Adrenal gland (tissue), 12 donors: ENCODE results near the gene PTPRC. TPM values are rescaled to one million over a fixed set of nuclear protein-coding genes. Genes with fewer than 3 reads are reported as not detected.

Source experiments
- DNase-seq, 7 donors: peaks; one replicate each; pipeline ENCODE4 v3.0.0-alpha.2; 2019 to 2020
- H3K27ac ChIP-seq, 5 donors: fragments of 200-600 bp; sonication (generic) in 4 of 5; 1 replicate in 3 of 5; 2 replicates in 2 of 5; pipeline versions ENCODE4 v1.5.1 to v1.8.0; 2016 to 2020; ENCODE audit warnings: mild to moderate bottlenecking in 1 of 5
- H3K27me3 ChIP-seq: fragments of 200-600 bp; 2 replicates; pipeline ENCODE4 v1.8.0; 2021
- H3K36me3 ChIP-seq, 2 donors: fragments of 200-600 bp; replicated peaks in 1 of 2; 1 replicate in 1 of 2; 2 replicates in 1 of 2; pipeline versions ENCODE4 v1.5.1 to v1.8.0; 2018 to 2022
- H3K4me1 ChIP-seq, 2 donors: fragments of 200-600 bp; replicated peaks in 1 of 2; 1 replicate in 1 of 2; 2 replicates in 1 of 2; pipeline versions ENCODE4 v1.5.1 to v1.8.0; 2018 to 2021
- H3K4me3 ChIP-seq, 4 donors: fragments of 200-600 bp; sonication (generic) in 3 of 4; one replicate each; pipeline ENCODE4 v1.5.1; 2016 to 2018
- H3K9me3 ChIP-seq, 3 donors: fragments of 200-600 bp; sonication (generic) in 1 of 3; replicated peaks in 1 of 3; 1 replicate in 2 of 3; 2 replicates in 1 of 3; pipeline versions ENCODE4 v1.5.1 to v1.8.0; 2016 to 2021
- POLR2A ChIP-seq, 2 donors: fragments of 450-650 bp; IDR thresholded peaks; one replicate each; pipeline ENCODE4 v1.6.1; 2017; ENCODE audit warnings: antibody characterized with exemption in 2 of 2, mild to moderate bottlenecking in 2 of 2, moderate library complexity in 1 of 2
- WGBS, 4 donors: extraction: QIAGEN DNeasy Blood & Tissue Kit in 2 of 4; methylation state at CpG; one replicate each; pipeline versions ENCODE4 v1.1.5 to v1.1.7; 2013 to 2017; 5-methylcytosine and 5-hydroxymethylcytosine counted together
- intact Hi-C, 2 donors: fragments of 100-400 bp; cut with DNase I; formaldehyde crosslinking; loops; one replicate each; pipeline versions ENCODE4 v1.14.1 to v1.15.0; 2022 to 2023
- polyA plus RNA-seq, 3 donors: library from polyadenylated mRNA; stranded (reverse); fragments of 200-250 nt in 2 of 3; fragments of 350-450 nt in 1 of 3; fragmentation: Illumina TruSeq in 1 of 3; extraction: RNeasy Lipid Tissue Mini Kit (QIAGEN cat#74804) in 1 of 3; gene quantifications; one replicate each; pipeline ENCODE4 v1.2.3, GENCODE V29; 2013 to 2014
- total RNA-seq, 9 donors: library from RNA; depleted of rRNA in 4 of 9; stranded (reverse); fragments of >200 nt in 4 of 9; fragments of 120-200 nt in 1 of 9; fragmentation: NEBNext Ultra II Directional in 1 of 9; extraction: Animal tissue kit (Norgen Biotek cat#: 25700) in 1 of 9; gene quantifications; one replicate each; pipeline versions ENCODE4 v1.1.0 to v1.2.4, GENCODE V29; 2013 to 2023
- TF ChIP-seq, protein P1 (sequence below), 6 experiments: fragments of 450-650 bp in 4 of 6; fragments of 200-600 bp in 2 of 6; sonication (generic) in 1 of 6; IDR thresholded peaks; 1 replicate in 5 of 6; 2 replicates in 1 of 6; pipeline versions ENCODE4 v1.5.1 to v1.8.0; 2016 to 2021; ENCODE audit warnings: antibody characterized with exemption in 6 of 6, mild to moderate bottlenecking in 2 of 6, moderate library complexity in 1 of 6
- donor health status: healthy with polysubstance abuse.
- donor health status: Bipolar disorder and iron deficiency.
- donor health status: DM: yes; HTN: yes; CAD: no.
- donor health status: DM: no; HTN: no; CAD: no.
- donor health status: DM: no; HTN: no; CAD: no.
- donor health status: DM: yes; HTN: yes; CAD: no.

Gene PTPRC
- total and polyA plus RNA-seq, 12 donors: 2.5 to 33.0 (median 15.2) TPM

- Histone ChIP-seq H3K4me3 (no peak overlapping the region), H3K27ac (no peak overlapping the region), H3K27me3 (no peaks in the 10 kb centered on the region), H3K4me1 (no peaks in the 10 kb centered on the region), H3K9me3 (no peaks in the 10 kb centered on the region), H3K36me3 (no peaks in the 10 kb centered on the region)
- no peak for DNase-seq
- WGBS, 4 donors: 63 to 90% (median 89%) methylated on average over 2 of the region's 2 CpGs
- TF ChIP-seq, protein P1, sequence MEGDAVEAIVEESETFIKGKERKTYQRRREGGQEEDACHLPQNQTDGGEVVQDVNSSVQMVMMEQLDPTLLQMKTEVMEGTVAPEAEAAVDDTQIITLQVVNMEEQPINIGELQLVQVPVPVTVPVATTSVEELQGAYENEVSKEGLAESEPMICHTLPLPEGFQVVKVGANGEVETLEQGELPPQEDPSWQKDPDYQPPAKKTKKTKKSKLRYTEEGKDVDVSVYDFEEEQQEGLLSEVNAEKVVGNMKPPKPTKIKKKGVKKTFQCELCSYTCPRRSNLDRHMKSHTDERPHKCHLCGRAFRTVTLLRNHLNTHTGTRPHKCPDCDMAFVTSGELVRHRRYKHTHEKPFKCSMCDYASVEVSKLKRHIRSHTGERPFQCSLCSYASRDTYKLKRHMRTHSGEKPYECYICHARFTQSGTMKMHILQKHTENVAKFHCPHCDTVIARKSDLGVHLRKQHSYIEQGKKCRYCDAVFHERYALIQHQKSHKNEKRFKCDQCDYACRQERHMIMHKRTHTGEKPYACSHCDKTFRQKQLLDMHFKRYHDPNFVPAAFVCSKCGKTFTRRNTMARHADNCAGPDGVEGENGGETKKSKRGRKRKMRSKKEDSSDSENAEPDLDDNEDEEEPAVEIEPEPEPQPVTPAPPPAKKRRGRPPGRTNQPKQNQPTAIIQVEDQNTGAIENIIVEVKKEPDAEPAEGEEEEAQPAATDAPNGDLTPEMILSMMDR (IDR thresholded peaks at IDR 0.05): no peak
- TF ChIP-seq POLR2A (IDR thresholded peaks at IDR 0.05): no peak
- intact Hi-C loops: no loop called here
Measured at GRCh38 chr1:198669771-198670170, 30.9 kb downstream of the PTPRC start.

GRCh38 chr1:198671136-198671535 lies 32.3 kb downstream of the PTPRC start:
- no peak for DNase-seq
- Histone ChIP-seq H3K27me3 (no peaks in the 10 kb centered on the region), H3K36me3 (no peaks in the 10 kb centered on the region), H3K4me3 (no peak overlapping the region), H3K4me1 (no peaks in the 10 kb centered on the region), H3K27ac (no peak overlapping the region), H3K9me3 (no peaks in the 10 kb centered on the region)
- 32 to 61% (median 44%) methylated on average over 1 of the region's 1 CpG for WGBS, 4 donors
- intact Hi-C loops: no loop called here
- TF ChIP-seq POLR2A (IDR thresholded peaks at IDR 0.05): no peak
- TF ChIP-seq, protein P1 (IDR thresholded peaks at IDR 0.05): no peak

DNA sequence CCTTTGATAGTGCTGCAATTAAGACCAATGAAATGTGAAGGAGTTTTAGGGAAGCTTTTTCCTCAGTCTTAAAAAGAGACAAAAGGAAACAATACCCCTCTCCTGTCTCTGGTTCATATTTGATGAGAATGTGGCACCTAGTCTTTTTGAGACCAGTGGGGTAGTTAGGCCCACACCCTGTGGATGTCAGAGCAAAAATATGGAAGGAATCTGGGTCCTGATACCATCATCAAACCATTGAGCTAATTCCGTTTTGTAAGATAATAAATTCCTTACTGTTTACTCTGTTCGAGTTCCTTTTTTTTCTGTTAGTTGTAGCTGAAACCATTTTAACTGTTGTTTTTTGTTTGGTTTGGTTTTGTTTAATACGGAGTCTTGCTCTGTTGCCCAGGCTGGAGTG lies 33.3 kb downstream of the PTPRC start:
- Histone ChIP-seq H3K27me3 (no peaks in the 10 kb centered on the region), H3K36me3 (no peaks in the 10 kb centered on the region), H3K9me3 (no peaks in the 10 kb centered on the region), H3K27ac (no peak overlapping the region), H3K4me3 (no peak overlapping the region), H3K4me1 (no peaks in the 10 kb centered on the region)
- 55 to 79% (median 72%) methylated on average over 3 of the region's 3 CpGs for WGBS, 4 donors
- intact Hi-C loops: no loop called here
- no peak for DNase-seq
- TF ChIP-seq, protein P1 (IDR thresholded peaks at IDR 0.05): no peak
- no peak for TF ChIP-seq POLR2A (IDR thresholded peaks at IDR 0.05)

DNA sequence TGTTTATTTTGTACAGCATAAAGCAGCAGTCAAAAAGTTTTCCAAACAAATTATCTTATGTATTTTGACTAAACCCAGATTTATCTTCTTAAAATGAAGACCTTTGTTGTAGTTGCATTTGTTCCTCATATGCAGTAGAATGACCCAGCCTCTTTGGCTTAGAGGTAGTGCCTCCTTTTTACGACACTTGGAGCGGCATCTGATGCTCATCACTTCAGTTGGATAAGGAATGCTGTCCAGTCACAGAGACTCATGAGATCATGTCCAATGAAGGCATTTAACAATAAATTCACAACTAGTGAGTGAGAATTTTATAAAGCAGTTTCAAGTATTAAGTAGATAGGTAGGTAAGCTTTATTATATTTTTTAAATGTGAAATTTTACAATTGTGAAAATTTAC lies 35.2 kb downstream of the PTPRC start:
- Histone ChIP-seq H3K27ac (no peak overlapping the region), H3K27me3 (no peaks in the 10 kb centered on the region), H3K9me3 (no peaks in the 10 kb centered on the region), H3K36me3 (no peaks in the 10 kb centered on the region), H3K4me1 (no peaks in the 10 kb centered on the region), H3K4me3 (no peak overlapping the region)
- 87 to 96% (median 94%) methylated on average over 2 of the region's 2 CpGs for WGBS, 4 donors
- intact Hi-C loops: no loop called here
- DNase-seq: no peak
- no peak for TF ChIP-seq POLR2A (IDR thresholded peaks at IDR 0.05)
- TF ChIP-seq, protein P1 (IDR thresholded peaks at IDR 0.05): no peak
